NCI-H510A treated with DMSO at 0.1 percent for 48 hours (cell line): ENCODE data around the gene ZFYVE28.
A peak's percentile ranks its signal among the peaks of the same experiment; 100 is the strongest.

Experiments
- DNase-seq: peaks from one replicate; lab custom pipeline; 2025; lab: John Stamatoyannopoulos, UW

The ZFYVE28 gene

DNA sequence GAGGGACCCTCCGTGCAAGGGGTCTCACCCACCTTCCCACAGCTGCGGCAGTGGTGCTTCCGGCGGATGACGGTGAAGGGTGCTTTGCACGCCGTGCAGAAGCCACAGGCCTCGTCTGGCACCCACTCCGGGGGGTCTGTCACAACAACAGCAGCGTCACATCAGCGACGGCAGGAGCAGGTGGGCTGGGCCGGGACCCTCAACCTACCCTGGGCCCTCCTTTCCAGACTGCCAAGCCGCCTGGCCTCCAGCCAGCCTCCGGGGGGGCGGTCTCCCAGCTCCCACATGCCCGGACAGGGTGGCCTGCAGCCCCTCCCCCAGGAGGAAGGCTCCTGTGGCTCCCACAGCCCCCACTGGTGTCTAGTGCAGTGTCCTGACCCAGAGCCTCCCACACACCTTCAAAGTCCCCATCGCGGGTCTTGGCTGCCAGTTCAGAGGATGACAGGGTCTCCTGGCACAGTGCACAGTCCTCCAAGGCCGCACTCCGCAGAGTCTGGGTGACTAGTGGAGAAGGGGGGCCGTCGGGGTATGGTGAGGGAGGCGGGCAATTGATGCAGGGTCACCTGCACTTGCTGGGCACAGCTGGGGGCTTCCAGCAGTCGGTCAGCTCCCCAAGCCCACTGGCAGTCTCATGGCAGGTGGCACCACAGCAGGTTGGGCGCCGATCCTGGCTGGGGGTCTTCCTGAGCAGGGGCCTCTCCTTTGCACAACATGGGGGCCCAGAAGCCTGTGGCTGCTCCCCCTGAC, 147.0 kb downstream of the ZFYVE28 start:
- DNase-seq: no peak

DNA sequence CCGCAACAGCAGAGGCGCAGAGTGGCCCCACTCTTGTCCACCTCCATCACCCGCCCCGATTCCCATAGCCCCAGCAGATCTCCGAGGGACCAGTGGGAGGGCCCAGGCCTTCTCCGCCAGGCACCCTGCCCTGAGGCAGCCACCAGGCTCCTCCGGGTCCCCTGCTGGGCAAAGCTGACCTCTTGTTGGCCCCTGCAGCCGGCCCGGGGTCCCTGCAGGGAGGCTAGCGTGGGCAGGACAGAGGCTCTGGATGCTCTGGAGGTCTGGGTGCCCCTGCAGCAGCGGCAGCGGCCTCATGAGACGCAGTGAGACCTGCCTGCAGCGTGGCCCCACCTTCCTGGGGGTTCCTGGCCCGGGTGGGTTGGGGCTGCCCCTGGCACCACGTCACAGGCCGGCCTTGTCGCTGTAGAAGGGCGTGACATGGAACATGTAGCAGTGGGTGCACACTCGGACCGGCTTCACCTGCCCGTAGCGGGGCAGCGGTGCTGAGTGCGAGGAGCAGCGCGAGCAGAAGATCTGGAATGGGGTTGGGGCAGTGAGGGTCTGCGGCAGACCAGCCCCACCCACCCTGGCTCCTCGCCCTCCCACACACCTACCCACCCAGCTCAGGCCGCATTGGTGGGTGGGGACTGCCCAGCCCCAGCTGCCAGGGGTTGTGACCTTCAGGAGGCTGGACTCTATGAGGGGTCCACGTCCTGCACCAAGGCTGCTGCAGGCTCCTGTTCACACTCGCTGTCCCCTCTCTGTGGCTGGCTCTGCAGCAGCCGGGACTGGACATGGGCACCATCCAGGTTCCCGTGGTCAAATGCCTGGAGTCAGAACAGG, 147.9 kb downstream of the ZFYVE28 start:
- no peak for DNase-seq

DNA sequence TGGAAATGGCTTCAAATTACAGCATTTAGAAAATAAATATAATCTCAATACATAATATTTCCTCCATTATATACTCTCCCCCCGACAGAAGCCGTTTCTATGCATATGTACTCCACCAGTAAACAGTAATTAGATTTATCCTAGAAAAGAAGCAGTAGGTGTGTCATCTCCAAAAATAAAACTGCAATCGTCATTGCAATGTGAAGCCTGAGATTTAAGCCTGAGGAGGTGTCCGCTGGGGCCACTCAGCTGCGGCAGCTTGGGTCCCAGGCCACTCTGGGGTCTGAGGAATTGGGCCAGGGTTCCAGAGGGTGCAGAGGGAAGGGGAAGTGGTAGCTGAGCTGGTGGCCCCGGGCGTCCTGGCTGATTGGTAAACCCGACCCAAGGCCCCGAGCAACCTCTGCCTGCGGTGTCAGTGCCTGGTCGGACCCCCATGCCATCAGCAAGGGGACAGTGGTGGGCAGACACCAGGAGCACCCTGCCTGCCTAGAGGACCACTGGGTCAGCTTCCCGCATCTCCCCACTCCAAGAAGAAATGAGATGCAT, 148.8 kb downstream of the ZFYVE28 start:
- no peak for DNase-seq

DNA sequence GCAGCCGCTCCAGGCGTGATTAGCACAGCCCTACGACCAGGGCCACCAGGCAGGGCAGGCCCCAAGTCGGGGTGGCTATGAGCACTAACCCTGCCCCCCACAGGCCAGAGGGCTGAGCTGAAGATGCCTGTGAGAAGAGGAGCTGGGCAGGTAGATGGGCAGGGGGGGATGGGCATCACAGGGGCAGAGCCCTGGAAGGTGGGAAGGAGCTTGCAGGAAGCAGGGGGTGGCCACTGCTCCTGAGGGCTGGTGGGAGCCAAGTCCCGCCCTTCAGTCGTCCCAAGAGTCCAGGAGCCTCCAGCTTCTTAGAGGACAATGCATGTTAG, 149.3 kb downstream of the ZFYVE28 start:
- DNase-seq: no peak

DNA sequence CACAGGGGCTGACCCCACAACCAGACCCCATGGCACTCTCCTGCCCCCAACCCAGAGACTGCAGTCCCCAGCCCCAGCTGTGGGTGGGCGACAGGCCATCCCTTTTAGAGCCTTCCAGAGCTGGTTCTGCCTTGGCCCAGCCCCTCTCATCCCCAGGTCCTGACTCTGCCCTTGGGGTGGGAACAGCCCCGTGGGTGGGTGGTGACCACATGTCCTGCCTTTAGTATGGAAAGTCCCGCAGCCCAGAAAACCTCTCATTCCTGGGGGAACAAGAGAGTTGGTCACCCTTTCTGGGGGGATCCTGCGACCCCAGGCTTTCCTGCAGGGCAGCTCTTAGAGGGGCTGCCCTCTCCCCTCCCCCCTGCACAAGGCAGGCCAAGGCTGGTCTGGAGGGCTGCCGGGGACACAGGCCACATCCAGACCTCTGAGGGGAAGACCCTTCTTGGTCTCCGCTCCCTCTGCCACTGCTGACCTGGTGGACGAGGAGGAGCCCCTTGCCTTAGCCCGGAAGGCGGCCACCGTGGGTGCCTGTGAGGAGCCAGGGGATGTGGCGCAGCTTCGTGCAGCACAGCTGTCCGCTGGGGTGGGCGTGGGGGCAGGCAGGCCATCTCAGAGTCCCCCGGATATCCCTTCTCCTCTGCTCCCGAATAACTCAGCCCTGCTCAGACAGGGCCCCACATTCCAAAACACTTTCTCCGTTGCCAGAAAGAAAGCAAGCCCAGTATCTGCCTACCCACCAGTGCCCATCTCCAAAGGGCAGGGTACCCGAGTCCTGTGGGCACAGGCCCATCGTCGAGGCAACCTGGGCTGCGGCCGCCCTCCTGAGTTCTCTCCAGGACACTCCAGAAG, 149.9 kb downstream of the ZFYVE28 start:
- no peak for DNase-seq

DNA sequence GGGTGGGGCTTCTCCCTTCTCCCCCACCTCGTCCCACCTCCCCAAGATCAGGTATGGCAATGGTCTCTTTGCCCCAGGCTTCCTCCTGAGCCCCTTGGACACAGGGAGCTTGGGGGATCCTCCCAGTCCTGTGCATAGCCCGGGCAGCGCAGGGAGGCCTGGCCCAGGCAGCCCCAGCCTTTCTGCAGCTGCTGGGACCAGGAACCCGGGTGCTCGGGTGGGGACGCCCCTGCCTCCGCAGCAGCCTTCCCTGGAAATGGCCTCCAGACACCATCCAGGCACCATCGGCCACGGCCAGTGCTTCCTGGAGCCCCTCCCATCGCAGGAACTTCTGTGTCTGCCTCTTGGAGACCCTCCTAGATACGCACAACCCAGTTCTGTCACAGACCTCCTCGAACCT, 150.6 kb downstream of the ZFYVE28 start:
- no peak for DNase-seq

DNA sequence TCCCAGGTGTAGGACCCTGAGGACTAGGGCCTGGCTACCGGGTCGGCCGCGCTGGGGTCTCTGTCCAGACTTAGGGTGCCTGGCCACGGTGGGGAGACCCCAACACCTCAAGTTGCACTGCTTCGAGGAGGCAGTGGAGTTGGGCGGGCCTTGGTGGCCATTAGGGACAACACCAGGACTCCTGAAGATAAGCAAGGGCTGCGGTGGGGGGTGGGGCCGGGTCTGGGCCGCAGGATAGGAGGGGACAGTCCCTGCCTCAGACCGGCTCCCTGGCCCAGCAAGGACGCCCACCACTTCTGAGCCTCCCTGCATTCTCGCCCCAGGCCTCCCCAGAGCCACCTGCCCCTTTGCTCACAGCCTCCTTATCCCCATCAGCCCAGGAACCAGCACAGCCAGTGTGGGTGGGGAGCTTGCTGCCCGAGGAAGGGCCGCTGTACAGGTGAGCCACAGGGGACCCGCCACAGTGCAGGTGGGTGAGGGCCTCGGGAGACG, 151.1 kb downstream of the ZFYVE28 start:
- no peak for DNase-seq

DNA sequence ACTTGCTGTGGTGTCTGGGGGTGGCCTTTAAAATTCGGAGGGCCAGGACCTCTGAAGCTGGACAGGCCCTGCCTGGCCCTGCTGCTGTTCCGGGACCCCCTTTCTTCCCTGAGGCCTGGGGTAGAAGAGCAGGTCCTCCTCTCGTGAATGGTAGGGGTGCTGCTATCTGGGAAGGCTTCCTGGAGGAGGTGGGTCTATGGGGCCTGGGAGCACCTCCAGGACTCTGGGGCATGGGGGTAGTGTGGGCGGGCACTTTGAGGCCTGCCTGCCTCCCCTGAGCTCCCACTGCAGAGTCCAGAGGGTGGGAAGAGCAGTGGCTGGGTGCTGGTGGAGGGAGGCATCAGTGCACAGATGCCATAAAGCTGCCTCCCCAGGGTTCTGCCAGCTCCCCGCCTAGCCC, 151.6 kb downstream of the ZFYVE28 start:
- no peak for DNase-seq

DNA sequence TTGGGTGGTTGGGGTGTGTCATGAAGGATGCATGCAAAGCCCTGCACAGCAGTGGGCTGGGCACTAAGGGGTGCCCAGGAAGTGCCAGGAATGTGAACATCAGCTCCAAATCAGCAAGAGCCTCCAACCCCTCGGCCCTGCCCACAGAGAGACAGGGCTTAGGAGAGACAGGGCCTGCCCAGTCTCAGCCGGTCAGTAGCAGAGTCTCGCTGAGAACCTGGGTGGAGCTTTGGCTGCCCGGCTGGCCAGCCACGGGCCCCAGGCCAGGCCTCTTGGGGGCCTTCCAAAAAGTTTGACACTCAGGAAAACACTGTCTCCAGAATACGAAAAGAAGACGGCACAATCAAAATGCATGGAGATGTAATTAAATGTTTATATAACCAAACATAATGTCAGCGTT, 152.3 kb downstream of the ZFYVE28 start:
- DNase-seq: no peak

DNA sequence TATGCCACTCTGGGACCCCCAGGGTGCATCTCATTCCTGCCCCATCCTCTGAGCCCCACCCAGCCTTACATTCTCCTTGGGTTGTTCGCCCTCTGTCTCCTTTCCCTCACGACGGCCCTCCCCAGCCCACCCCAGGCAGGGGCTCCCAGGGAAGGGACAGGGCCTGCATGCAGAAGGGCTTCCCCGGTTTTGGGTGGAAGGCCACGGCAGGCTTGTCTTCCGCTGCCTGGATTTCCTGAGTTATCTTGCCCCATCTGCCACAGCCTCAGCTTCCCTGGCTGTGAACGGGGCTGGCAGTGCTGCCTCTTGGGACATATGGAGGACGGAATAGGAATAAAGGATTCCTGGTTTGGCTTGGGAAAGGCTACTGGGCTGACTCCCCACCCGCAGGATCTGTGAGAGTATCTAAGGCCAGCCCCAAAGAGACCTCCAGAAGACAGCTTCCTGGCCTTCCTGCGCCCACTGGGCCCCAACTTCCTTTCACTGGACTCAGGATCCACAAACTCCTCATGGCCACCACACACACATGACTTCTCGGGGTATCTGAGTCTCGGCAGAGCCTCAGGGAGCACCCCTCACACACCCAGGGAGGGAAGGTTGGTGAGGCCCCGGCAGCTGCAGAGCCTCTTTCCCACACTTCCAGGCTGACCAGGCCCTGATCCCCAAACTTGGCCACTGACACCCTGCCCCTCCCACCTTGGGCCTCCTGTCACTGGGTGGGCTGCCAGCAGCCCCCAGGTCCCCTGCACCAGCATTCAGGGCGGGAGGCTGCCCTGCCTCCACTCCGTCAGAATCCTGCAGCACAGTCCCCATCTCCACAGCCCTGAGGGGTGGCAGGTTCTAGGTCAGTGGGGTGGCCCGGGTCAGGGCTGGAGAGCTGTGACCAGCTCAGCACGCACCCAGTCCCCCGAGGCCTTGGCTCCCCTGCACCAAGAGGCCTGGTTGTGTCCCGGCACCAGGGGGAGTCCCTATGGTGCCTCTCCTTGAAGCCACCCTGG, 153.0 kb downstream of the ZFYVE28 start:
- no peak for DNase-seq

DNA sequence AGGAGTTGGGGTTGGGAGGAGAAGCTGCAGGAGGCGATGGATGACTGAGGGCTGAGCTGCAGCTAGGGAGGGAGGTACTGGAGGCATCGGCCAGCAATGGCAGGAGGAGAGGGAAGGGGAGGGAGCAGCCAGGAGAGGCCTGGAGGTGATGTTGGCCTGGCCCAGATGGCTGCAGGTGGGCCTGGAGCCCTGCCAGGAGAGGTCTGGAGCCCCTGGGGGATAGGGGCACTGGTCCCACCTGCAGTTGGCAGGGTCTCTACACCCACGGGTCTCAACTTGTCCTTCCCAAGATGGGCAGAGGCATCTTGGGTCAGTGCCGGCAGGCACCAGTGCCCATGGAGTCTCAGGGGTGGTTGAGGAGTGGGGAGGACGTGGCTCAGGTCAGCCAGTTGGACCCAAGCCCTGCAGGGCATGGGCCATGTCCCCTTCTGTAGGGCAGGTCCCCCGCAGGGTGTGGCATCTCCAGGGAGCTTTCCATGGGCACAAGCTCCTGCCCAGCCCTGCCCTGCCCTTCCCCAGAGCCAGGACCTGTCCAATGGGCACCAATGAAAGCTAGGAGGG, 153.9 kb downstream of the ZFYVE28 start:
- peak; percentile 58 for DNase-seq

DNA sequence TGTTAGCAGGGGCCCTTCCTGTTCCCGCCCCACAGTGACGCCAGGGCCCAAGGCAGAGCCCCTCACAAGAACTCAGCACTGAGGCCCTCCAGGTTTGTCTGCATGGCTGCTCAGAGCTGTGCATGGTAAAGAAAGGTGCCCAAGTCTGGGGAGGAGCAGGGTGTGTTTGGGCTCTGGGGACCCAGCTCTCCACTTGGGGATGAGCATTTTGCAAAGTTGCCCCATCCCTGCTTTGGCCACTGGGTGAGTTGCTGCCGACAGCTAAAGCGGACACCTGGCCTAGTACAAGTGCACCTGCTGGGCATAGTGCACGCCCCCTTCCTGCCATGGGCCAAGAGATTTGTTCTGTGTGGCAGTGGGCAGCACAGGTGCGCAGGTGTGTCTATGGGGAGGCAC, 154.5 kb downstream of the ZFYVE28 start:
- peak; percentile 58 for DNase-seq

DNA sequence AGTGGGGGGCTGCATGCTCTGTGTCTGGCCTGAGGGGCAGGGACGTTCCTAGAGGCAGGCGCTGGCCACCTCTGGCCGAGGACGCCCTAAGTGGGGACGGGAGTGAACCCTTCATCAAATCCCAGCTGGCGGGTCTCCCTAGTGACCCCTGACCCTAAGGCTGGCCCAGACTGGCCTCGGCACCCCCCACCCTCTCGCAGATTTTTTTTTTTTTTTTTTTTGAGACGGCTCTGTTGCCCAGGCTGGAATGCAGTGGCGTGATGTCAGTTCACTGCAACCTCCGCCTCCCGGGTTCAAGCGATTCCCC, 155.5 kb downstream of the ZFYVE28 start:
- no peak for DNase-seq

DNA sequence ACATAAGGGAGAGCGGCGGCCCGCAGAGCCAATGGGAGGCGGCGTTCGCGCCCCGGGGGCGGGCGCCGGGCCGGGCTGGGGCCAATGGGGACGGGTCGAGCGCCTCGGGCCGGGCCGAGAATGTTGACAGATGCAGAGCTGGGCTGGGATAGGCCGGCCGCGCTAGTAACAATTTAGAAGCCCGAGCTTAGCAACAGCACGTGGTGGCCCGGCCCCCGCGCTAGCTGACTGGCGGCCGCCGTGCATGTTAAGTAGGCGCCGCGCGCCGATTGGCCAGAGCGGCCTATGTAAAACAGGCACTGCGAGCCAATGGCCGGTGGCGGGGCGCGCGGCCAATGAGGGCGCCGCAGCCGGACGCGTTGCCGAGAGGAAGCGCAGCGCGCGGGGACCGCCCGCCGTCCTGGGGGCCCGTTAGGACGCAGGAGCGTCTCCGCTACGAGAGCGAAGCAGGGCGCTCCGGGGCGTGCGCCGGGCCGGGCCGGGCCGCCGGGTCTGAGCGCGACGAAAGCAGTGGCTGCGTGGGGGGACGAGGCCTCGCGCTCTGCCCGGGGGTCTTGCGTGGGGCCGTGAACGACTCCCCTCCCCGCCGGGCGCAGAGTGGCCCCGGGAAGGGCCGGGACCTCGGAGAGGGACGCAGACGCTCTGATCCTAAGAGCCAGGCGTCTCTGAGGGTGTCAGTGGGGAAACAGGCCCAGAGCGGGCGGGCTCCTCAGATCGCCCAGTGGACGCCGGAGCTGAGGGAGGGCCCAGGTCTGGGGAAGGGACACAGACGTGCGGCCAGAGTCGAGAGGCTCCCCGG, 156.1 kb downstream of the ZFYVE28 start:
- peak; percentile 93 for DNase-seq

DNA sequence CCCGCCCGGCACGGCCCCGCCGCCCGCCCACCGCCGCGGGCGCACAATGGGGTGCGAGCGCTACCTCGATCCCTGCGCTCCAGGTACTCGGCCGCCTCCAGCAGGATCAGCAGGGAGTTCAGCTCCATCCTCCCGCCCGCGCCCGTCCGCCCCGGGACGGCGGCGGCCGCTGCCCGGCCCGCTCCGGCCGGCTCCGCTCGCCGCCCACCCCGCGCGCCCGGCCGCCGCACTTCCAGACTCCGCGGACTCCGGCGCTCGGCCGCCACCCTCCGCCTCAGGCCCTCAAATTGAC, 156.6 kb downstream of the ZFYVE28 start, which contains the start of gene MXD4:
Gene MXD4 (minus strand): TSS at position 257 of the 292 bp plus-strand sequence. CDS start 129 bp downstream, at position 128.
- no peak for DNase-seq

DNA sequence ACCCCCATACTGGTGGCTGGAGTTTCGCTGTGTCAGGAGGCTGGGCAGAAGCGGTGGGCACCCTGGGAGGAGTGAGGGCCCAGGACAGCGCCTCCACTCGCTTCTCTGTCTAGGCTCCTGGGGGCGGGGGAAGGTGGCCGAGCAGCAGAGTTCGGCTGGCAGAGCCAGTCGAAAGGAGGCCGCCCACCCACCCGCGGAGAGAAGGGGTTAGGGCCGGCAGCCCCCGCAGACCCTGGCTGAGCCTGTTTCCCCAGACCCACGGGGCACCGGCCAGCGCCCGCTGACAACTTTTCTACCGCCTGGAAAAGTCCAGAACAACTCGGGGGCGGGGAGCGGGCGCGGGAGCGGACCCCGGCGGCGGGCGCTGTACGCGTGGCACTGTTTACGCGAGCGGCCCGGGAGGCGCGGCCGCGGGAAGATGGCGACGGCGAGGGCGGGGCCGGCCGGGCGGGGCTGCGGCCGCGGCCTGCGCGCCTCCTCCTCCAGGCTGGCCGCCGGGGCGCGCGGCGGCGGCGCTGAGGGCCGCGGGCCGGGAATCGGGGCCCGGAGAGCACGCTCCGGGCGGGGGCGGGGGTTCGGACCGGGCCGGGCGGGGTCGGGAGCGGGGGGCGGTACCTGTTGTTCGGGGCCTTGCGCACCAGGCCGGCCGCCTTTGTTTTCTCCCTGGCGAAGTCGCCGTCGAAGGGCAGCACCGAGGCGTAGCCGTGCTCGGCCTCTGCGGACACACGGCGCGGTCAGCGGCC, 157.2 kb downstream of the ZFYVE28 start:
- DNase-seq: peak; percentile 15

DNA sequence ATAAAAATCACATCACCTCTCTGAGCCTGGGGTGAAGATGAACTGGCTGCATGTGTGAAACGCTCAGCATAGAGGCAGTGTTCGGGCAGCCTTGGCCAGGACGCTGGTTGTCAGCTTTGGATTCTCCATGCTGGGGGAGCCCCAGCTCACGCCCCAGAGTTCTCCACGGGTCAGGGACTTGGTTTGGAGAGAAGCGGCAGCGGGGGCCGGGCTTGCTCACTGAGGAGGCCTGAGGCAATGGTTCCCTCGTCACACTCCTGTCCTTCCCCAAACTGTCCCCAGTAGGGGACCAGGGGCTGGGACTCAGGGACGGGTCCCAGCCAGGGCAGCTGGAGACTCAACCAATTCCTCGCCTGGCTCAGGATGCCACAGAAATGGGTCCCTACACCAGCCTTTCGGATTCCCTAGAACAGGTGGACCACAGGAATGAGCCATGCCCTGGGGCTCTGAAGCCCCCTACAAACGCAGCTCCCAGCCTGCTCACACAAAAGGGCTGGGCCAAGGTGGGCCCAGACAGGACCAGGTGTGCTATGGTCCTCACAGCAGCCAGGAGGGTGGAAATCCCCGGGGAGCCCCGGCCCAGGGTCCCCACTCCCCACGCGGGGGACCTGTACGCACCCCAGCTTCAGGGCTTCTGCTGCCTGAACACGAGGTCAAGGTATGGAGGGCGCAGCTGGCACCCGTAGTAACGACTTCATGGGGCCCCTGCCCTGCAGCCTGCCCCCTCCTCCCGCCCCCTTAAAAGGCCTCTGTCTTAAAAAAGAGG, 157.9 kb downstream of the ZFYVE28 start:
- no peak for DNase-seq

DNA sequence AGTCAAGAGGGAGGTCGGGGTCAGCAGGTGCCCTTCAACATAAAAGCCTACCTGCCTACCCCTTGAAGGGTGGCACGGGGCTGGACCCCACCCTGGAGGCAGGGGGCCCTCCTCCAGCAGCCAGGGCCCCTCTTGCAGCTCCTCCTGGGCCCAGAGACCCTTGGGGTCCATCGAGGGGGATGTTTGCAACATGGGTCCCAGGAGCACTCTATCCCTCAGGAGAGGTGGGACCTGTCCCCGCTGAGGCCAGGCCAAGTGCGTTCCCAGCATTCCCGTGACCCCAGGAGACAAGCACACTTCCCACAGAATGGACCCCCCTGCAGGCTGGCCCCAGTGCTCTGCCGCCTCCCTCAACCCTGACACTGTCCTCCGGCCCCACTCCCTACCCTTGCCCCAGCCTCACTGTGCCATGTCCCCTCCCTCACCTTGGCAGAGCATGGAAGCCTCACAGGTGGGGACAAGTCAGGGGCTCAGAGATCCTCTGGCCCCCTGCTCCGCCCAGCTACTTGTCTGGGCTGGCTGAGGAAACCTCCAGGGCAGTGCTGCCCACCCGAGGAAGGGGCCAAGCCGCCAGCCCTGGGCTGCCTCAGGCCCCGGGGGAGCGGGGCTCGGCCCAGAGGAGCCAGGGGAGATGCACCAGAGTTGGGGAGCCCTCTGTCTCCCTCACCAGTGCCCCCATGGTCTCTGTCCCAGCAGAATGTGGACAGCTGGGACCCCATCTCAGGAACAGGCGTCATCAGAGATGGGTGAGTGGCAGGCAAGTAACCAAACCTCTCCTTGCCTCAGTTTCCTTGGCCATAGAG, 158.7 kb downstream of the ZFYVE28 start:
- no peak for DNase-seq
